NK-92 (cell line): ENCODE results near the gene ANGPT4.
"Not testable (repeated sequence)": the region's sequence is repeated elsewhere in the genome, so short reads cannot be mapped to it uniquely, and the experiment has no call there.

Experiments used
- DNase-seq: peaks from one replicate; lab custom pipeline; 2025; ENCODE audit not compliant: unreplicated experiment; lab: John Stamatoyannopoulos, UW

Gene ANGPT4

DNA sequence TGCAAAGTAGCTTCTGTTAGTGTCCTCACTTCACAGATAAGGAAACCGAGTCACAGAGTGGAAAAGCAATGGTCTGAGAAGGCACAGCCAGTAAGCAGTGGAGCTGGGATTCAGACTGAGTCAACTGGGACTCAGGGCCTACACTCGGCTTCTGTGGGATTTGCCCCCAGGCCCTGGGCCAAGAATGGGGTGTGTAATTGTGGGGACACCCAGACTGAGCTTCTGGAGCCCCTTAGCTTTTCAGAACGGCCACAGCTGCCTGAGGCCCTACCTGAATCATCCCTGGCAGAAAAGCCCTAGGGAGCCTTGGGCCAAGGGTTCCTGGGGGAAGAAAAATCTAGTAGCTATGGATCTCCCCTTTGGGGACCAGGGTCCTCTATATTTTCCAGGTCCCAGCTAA, 6.5 kb downstream of the ANGPT4 start:
- no peak for DNase-seq

DNA sequence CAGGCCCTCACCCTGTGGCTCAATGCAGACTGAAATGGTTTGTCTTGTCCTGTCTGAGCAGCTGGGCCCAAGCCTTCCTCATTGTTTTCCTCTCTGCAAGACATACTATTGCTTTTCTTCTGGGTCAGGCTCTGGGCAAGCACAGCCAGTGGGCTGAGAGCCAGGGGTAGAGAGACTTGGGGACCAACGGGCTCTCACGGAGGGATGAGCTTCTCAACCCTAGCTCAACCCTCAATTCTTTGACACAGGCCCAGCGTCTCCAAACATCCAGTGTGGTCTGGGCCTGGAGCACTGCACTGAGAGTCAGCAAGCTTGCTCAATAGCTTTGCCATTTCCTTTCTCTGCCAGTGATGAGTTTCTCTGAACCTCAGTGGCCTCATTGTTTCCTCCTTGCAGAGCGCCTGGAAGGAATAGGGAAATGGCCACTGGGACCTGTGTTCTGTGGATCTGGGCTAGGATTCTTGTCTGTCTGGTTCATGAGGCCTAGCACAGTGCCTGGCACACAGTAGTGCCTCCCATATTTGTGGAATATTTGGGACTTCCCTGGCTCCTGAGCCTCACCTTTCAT, 9.3 kb downstream of the ANGPT4 start:
- DNase-seq: no peak

- DNase-seq: no peak
Observed at GRCh38 chr20:906001-906520, 10.1 kb downstream of the ANGPT4 start.

DNA sequence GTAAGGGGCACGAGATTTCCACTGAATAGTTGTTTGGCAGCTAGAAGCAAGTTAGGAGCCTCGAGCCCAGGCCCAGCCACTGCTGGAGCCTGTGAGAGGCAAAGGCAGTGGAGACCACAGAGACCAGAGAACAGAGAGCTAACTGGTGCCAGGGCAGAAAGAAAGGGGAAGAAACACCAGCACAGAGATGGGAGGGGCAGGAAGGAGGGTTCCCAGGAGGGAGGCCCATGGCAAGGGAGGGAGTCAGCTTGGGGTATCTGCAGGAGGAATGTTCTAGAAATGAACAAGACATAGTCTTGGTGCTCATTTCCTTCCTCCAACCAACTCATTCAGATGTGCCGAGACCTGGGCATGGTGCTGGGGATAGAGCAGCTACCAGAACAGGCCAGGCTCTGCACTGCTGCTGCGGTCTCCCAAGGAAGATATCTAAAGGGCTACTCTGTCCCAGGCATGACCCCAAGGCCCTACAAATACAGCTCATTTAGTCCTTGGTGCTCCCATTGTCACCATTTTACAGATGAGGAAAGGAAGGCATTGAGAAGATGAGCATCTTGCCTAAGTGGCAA, 10.7 kb downstream of the ANGPT4 start:
- no peak for DNase-seq

DNA sequence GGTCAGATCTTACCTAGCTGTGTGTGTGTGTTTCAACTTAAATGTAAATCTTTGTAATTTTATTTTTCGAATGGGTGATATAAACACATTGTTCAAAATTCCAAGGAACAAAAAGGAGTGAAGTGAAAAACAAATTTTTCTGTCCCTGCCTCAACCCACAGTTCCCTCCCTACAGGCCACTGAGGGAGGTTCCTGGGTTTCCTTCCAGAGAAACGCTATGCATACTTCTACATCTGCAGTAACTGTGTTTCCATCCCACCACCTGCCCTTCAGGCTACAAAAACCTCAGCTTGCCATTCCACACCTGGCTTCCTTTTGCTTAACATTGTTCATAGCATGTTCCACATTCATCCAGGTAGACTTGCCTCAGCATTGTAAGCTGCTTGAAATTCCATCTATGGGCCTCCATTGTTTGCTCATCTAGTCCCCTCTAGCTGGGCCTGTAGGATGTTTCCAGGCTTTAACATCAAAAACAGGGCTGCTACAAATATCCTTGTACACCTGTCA, 12.0 kb downstream of the ANGPT4 start:
- DNase-seq: no peak

DNA sequence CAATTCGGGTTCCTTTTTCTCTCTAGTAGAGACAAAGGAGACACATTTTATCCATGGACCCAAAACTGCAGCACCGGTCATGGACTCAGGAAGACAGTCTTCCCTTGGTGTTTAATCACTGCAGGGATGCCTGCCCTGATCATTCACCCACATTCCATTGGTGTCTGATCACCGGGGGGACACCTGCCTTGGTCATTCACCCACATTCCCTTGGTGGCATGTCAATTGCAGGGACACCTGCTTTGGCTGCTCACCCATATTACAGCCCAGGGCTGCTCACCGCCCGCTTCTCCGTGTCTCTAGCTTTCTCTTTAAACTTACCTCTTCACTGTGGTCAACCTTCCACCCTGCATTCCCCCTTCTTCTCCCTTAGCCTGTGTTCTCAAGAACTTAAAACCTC, 18.7 kb downstream of the ANGPT4 start:
- not testable (repeated sequence) for DNase-seq

GRCh38 chr20:896501-897025, 19.6 kb downstream of the ANGPT4 start:
- no peak for DNase-seq

- not testable (repeated sequence) for DNase-seq
Observed at GRCh38 chr20:892371-892770, 23.8 kb downstream of the ANGPT4 start.

DNA sequence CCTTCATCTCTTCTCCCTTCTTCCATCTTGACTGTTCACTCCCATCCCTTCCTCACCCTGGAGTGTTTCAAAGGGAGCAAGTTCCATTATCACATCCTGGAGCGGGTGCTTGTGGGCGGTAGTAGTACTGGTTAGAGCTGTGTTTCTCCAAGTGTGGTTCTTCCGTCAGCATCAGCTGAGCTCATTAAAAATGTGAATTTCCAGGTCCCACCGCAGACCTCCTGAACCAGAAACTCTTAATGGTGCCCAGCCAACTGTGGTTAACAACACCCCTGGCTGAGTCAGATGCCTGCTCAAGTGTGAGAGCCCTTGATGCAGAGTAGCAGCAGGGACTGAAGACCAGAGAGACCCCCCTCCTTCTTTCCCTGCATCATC, 24.4 kb downstream of the ANGPT4 start:
- no peak for DNase-seq

DNA sequence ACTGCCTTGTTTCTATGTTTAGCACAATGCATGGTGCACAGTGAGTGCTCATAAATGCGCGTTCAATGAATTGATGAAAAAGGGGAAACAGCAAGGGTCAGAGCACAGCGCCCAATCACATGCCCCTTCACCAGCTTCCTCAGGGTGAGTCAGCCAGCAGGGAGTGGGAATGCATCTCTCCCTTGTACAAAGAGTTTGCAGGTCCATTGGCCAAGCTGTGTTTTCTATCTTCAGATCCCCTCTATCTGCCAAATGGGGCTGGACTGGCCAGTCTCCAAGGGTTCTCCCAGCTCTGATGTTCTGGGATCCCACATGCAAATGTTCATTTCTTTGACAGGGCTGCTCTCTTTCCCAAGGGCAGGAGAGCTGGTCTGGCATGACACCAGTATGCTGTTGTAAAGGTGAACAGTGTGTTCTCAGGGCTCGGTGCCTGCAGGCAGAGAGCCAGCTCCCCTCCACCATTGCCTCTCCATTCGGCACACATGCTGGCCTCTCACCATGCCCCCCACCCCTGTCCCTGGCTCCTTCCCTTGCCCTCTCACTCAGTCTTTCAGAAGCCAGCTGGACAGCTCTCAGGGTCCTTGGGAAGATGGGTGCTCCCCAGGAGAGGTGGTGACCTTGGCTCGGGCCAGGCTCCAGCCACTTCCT, 25.0 kb downstream of the ANGPT4 start:
- no peak for DNase-seq

DNA sequence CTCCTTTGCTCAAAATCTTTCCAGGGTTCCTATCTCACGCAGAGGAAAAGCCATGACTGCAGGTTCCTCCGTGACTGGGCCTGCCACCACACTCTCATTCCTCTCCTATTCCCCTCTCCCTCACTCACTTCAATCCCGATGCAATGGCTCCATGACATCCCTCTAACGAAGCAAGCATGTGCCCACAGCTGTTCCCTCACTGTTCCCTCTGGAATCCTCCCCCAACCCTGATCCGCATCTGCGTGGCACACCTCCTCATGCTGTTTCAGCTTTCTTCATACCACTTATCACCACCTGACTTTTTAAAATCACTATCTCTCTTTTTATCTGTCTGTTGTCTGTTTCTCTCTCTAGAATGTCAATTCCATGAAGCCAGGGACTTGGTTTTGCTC, 25.5 kb downstream of the ANGPT4 start:
- no peak for DNase-seq

DNA sequence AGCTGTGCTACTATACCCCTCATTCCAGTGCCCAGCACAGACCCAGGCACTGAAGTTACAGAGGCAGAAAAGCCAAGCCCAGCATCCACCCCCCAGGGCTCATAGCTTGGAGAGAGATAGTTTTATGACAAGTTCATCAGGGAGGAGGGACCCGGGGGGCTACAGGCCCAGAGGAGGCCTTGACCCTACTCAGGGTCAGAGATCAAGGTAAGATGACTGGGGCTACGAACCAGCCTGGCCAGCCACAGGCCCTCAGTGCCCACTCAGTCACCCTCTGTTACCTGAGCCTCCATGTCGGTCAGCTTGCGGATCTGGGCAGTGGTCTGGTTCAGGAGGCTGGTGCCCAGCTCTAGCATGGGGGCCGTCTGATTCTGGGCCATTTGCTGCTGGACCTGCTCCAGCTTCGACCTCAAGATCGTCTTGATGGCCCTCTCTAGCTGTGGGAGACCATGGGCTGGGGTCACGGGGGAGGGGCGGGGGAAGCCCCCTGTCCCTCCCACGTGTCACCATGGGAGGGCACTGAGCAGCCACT, 26.1 kb downstream of the ANGPT4 start:
- no peak for DNase-seq

DNA sequence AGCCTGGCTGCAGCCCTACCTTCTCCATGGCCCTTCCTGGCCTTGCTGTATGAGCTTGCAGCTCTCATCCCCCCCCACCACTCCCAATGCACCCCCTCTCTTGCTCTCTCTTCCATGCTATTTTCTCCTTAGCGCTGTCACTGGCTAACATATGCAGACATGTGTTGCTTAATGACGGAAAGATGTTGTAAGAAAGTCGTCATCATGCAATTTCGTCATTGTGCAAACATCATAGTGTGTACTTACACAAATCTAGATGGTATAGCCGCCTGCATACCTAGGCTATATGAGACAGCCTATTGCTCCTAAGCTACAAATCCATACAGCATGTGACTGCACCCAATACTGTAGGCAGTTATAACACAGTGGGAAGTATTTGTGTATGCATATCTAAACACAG, 27.0 kb downstream of the ANGPT4 start:
- no peak for DNase-seq

- no peak for DNase-seq
Observed at GRCh38 chr20:888057-888456, 28.1 kb downstream of the ANGPT4 start.

GRCh38 chr20:887137-887536, 29.0 kb downstream of the ANGPT4 start:
- DNase-seq: no peak

DNA sequence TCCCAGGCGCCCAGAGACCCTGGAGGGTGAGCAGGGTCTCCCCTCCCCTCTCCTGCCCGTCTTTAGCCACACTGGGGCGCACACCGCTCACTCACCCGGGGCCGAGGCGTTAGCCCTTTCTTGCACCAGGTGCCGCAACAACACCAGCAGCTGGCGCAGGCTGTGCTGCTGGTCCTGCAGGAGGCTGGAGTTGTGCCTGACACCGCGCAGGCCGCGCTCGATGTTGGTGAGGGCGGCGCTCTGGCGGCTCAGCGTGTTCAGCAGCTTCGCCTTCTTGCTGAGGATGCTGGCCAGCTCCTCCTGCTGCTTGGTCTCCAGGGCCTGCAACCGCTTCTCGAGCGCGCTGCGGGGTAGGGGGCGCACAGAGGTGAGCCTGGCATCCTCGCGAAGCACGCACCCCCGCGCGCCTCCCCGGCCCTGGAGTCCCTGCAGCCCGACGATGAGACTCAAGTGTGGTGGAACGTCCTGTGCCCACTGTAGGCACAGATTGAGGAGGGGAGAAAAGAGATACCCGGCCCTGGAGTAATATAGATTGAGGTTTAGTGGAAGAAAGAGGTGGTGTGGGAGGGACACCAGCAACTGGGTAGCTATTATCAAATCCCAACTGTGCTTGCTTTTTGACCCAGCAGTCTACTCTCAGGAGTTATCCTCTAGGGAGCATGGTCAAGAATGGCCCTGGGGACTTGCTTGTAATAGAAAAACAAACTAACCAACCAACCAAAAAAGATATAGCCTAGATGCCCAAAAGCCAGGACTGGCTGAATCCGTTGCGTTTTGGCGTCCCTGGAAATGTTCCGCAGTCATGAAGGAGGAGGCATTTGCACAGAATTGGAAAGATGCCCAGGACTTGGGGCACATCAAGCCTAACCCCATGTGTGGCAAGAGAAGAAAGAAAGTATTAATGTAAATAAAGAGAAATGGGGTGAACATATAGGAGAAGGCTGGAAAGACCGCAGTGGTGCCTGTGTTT, 30.9 kb downstream of the ANGPT4 start:
- DNase-seq: no peak

- DNase-seq: no peak
Observed at GRCh38 chr20:881783-882144, 34.4 kb downstream of the ANGPT4 start.

DNA sequence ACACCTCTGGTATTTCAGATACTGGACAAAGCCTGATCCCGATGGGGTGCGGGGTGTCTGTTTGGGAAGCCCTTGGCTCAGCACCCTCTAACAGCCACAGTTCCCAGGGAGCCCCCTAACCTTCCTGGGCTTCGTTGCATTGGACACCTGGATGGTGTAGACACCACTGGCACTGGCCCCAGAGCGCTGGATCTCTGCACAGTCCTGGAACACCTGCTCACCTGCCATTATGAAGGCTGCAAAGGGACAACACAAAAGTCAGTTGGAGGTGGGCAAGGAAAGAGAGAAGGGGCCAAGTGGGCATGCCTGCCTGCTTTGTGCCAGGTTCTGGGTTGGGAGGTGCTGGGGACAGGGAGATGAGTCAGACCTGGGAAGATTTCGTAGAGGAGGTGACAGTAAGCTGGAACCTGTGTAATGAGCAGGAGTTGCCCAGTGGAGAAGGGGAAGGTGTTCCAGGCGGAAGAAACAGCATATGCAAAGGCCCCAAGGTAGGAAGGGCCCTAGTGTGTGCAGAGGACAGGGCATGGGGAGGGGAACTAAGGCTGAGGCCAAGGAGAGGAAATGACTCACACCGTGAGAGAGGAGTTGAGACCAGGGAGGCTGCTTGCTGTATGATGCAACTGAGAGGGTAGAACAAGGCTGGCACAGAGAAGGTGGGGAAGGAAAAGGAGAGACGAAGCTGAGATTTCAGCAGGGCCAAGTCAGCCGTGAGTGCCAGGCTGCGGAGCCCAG, 34.9 kb downstream of the ANGPT4 start:
- DNase-seq: no peak

DNA sequence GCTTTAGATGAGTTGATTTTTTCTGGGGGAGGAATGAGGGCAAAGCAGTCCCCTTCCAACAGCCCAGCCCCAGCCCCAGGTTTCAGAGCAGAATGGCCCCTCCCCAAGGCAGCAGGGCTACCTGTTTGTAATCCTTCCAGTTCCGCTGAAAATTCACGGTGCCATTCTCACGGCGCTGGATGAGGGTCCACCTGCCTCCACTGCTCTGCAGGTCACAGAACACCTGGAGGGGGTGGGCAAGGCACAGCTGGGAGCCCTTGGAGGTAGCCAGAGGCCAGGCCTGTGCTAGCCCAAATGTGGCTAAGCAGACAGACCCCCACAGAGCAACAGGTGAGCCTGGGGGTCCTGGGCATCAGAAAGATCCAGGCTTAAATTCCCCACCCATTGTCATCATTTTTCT, 36.5 kb downstream of the ANGPT4 start:
- DNase-seq: no peak
